HUDEP-2 (cell line): ENCODE results near the gene UFD1.

Source experiments
- DNase-seq, 76 experiments: peaks; one replicate each; lab custom pipeline; 2025; ENCODE audit not compliant: unreplicated experiment in 76 of 76; lab: John Stamatoyannopoulos, UW

UFD1 gene

DNA sequence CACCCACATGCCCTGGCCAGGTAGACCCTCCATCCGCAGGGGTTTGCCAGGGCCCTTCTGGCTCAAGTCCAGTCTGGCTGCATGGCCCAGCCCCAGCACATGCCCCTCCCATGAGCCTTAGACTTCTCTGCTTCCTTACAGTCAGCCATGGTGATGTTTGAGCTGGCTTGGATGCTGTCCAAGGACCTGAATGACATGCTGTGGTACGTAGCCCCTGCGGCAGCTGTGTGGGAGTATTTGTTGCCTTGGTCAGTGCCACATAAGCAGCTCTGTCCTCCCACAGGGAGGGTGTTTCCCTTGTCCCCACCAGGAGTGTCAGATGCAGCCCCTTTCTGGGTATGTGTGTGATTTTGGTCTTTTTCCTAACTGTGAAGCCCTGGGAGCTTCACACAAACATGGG is 18.3 kb upstream of the UFD1 start:
- DNase-seq = peak in 62 of 76 experiments; percentile 8 to 87 (median 49)

DNA sequence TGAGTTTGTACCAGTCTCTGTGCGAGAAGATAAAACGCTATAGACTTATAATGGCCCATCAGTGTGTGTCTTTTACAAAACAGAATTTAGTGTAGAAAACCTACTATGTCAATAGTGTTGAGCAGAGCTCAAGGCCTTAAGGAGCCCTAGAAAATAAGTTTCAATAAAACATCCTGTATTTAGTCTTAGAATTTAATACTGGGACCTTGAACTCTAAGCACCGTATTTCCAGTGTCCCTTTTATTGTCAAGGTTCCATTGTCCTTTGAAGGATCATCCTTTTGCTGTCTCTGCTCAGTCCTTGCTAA is 17.3 kb upstream of the UFD1 start:
- DNase-seq = no peak

DNA sequence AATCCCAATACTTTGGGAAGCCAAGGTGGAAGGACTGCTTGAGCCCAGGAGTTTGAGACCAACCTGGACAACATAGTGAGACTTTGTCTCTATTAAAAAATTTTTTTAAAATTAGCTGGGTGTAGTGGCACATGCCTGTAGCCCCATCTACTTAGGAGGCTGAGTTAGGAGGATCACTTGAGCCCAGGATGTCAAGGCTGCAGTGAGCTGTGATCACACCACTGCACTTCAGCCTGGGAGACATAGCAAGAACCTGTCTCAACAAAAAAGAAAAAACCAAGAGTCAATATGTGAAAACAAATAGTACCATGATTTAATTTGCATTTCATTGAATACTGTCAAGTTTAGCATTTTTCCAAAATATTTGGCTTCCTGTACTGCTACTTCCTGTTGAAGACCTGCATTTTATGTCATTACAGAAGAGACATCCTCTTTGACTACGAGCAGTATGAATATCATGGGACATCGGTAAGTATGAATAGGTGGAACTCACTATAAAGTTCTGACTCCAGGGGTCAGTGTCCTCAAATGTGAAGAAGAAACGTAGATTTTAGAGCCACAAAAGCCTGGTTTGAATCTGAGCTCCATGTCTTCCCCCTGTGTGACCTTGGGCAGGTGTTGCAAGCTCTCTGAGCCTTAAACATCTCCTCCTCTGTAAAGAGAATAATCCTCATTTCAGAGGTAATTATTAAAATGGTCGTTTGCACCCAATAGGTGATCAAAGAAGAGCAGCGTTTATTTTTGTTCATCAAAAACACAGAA is 16.8 kb upstream of the UFD1 start:
- no peak for DNase-seq

DNA sequence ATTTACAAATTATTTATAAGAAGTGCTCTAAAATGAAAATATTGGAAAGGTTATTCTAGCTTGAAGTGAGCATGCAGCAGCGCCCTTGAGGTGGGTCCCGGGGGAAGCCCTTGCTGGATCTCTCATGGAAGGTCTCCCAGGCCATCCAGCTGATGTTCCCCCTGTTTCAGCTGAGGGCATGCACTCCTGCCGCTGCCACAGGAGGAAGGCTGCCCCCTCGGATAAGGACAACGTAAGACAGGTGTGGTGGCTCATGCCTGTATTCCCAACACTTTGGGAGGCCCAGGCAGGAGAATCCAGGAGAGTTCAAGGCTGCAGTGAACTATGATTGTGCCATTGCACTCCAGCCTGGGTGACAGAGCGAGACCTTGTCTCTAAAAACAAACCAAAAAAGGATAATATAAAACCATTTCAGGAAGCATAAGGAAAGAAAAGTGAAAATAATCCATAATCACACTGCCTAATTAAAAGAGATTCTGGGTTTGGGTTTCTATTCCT is 15.7 kb upstream of the UFD1 start:
- DNase-seq = no peak

DNA sequence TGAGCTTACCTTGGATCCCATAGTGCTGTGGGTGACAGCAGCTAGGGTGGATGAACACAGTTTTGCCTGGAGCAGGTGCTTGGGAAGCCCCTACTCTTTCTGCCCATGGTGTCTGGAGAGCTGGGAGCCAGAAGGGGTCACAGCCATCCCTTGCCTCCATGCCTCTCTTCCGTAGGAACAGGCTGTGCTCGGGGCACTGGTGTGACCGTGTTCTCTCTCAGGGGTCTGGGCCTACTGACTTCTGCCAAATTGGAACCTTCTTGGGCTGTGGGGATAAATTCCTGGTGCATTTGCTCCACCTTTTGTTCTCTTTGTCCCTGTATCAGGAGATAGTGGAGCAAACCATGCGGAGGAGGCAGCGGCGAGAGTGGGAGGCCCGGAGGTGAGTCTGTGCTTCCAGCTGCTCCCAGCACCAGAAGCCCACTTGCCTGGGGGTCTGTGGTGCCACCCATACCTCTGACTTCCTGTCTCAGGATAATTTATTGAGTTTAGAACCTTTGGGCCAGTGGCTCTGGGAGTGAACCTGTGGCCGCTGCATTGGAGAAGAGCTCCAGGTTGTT is 15.1 kb upstream of the UFD1 start:
- no peak for DNase-seq

DNA sequence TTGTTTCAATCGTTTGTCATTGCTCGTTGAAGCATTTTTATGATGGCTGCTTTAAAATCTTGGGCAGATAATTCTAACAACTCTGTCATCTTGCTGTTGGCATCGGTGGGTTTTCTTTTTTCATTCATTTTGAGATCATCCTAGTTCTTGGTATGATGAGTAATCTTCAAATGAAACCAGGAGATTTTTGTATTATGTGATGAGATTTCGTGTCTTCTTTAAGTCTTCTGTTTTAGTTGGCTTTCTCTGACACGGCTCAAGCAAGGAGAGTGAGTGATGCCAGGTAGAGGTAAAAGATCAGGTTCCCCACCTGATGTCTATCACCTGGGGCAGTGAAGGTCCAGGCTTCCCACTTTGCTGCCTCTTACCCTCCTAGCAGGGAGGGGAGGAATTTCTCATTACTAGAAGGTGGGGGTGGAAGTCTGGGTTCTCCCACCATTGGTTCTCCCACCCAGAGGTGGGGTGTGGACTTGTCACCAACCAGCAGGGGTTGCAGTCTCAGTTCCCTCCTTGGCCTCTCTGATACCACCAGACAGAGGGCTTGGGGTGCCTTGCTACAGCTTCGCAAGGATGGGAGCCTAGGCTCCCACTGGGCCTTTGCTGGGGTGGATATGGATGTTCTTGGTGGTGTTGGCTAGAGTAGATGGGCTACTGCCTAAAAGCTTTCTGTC is 13.6 kb upstream of the UFD1 start:
- no peak for DNase-seq

DNA sequence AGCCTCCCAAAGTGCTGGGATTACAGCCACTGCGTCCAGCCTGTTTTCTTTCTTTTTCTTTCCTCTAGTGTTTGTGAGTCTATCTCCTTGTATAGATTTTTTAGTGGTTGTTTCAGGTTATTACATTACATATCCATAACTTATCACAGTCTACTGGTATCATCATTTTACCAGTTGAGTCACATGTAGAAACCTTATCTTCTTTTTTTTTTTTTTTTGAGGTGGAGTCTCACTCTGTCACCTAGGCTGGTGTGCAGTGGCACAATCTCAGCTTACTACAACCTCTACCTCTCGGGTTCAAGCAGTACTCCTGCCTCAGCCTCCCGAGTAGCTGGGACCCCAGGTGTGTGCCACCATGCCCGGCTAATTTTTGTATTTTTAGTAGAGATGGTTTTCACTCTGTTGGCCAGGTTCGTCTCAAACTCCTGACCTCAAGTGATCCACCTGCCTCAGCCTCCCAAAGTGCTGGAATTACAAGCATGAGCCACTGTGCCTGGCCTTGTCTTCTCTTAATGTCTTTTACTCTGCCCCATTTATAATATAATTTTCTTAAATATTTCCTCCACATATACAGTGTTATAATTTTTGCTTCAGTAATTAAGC is 11.7 kb upstream of the UFD1 start:
- no peak for DNase-seq

DNA sequence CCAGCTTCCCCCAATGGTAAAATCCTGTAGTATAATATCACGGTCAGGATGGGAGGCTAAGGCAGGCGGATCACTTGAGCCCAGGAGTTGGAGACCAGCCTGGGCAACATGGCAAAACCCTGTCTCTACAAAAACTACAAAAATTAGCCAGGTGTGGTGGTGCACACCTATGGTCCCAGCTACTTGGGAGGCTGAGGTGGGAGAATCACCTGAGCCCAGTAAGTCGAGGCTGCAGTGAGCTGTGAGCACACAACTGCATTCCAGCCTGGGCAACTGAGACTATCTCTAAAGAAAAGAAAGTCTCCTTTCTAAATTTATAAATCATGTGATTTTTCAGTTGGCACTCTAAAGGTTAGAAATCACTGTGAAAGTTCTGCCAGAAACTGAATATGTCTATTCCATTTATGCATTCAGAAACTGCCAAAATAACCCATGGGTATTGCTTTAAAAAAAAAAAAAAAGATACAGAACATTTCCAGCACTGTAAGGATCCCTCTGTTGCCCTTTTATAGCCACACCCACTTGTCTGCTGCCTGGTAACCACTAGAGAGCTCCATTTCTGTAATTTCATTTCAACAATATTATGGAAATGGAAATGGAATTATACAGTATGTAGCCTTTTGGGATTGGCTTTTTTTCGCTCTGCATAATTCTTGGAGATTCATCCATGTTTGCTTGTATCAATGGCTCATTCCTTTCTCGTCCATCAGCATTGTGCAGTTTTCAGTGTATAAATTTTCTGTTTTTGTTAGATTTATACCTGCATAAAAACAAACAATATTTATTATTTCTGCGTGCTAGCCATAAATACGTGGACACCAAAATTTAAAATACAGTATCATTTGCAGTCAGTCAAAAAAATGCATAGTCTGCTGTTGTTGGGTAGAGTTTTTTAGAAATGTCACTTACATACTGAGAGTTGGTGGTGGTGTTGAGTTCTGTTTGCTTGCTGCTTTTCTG is 10.2 kb upstream of the UFD1 start:
- DNase-seq = peak in 3 of 76 experiments; percentile 4 to 12 (median 10)

DNA sequence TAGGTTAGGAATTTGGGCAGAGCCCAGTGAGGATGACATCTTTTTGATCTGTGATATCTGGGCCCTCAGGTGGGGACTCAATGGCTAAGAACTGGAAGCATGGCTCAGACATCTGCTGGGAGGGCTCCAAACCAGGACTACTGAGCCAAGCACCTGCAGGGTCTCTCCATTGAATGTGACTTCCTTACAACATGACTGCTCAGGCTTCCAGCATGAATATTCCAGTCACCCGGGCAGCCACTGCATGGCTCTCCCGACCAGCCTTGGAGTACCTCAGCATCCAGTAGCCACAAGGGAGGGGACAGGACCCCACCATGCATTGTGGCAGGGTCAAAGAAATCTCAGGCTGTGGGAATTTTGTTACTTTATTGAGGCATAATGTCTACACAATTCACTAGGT is 9.3 kb upstream of the UFD1 start:
- no peak for DNase-seq

DNA sequence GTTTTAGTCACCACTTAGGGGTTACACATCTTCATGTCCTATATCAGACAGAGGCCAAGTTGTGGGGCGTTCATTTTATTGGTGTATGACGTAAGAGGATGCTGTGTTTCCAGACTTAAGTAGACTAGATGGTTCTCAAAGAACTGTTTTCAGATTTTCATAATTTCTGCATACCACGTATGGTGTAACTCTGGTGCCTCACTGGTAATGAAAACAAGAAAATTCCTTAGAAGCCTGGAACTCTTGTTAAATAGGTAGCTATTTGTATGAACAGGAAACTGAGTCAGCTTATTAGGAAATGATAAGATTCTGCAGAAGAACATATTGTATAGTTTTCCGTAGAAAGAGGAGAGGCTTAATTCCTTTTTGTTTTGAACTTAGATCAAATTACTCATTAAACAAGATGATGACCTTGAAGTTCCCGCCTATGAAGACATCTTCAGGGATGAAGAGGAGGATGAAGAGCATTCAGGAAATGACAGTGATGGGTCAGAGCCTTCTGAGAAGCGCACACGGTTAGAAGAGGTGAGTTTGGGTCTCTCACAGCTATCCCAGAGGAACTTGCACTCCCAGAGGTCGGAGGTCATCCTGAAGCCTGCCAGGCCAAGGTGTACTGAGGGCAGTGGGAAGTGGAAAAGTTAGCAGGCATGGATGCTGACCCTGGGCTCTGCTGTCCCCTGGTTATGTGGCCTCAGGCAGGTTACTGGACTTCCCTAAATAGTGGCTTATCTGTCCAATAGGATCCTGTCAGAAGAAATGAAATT is 4.7 kb upstream of the UFD1 start:
- no peak for DNase-seq

DNA sequence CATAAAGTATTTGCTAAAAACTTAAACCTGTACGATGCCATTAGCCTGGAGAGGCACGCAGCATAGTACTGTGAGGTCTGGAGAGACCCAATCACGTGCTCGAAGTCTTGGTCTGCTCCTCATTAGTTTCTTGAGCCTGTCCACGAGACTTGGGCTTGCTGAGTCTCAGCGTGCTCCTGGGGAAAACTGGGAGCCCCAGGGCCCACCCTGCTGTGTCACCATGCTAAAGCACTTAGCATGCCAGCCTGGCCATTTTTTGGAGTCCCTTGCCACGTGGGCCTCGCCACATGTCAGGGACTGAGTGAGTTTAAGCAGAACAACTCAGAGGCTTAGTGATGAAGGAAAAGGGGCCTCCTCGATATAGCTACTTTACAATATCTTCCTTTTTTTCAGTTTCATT is 3.3 kb upstream of the UFD1 start:
- no peak for DNase-seq

DNA sequence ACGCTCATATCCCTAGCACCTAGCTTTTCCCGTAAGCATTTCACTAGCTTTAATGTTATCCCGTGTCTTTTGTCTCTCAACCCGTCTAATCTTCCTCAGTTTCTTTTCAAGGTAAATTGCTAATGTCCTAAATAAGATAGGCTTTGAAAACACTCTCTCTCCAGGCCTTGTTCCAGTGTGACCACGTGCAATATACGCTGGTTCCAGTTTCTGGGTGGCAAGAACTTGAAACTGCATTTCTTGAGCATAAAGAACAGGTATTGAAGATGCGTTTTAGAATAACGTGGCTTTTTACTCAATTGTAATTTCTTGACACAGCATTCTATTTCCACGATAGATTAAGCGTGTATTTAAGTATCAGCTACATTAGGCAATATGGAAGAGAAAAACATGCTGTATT is 1.8 kb upstream of the UFD1 start:
- no peak for DNase-seq

DNA sequence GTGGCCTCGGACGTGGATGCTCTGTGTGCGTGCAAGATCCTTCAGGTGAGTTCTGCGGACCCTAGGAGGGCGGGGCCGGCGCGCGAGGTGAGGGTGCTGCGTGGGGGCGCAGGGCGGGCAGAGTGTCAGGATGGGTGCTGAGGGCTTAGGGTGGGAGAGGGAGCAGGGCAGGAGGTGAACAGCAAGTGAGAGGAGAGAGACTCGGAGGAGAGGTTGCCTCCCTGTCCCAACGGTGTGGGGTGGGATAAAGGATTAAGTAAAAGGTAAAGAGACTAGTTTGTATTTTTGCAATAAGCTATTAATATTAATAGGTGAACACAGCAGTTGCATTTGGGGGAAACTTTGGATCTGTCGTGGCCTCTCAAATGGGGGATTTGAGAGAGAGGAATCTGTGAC is 1.2 kb upstream of the UFD1 start:
- no peak for DNase-seq

DNA sequence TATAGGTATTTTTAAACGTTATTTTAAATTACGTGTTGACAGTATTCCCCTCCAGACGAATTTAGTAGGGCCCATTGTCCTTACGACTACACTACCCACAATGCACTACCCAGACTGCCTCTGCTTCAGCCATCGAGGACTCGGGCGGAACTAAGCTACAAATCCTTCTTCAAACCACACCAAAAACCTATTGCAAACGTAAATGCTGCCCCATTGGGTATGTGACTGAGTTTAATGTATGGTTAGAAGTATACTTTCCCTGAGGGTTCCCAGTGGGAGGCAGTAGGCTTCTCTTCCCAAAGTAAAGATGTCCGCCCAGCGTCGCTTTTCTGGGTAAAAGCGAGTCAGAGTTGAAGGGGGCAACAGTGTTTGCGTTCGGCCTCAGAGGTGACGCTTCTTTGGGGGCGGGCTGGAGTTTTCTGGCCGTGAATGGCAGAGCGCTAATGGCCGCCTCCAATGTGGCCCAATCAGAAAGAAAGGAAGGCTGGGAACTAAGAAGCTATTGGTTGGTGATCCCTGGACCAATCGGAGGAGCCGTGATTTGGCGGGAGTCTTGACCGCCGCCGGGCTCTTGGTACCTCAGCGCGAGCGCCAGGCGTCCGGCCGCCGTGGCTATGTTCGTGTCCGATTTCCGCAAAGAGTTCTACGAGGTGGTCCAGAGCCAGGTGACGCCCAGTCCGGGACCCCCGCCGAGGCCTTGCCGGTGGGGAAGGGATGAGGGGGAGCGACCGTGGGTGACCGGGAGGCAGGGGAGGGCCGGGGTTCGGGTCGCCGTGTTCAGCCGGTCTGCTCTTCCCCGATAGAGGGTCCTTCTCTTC is 571 bp upstream of the UFD1 start, which contains the start of gene CDC45:
TSS of gene CDC45 (plus strand) at position 566 of the 818 bp plus-strand sequence. CDS start at position 615, 49 bp downstream.
- peak in 75 of 76 experiments; percentile 40 to 97 (median 91) for DNase-seq

DNA sequence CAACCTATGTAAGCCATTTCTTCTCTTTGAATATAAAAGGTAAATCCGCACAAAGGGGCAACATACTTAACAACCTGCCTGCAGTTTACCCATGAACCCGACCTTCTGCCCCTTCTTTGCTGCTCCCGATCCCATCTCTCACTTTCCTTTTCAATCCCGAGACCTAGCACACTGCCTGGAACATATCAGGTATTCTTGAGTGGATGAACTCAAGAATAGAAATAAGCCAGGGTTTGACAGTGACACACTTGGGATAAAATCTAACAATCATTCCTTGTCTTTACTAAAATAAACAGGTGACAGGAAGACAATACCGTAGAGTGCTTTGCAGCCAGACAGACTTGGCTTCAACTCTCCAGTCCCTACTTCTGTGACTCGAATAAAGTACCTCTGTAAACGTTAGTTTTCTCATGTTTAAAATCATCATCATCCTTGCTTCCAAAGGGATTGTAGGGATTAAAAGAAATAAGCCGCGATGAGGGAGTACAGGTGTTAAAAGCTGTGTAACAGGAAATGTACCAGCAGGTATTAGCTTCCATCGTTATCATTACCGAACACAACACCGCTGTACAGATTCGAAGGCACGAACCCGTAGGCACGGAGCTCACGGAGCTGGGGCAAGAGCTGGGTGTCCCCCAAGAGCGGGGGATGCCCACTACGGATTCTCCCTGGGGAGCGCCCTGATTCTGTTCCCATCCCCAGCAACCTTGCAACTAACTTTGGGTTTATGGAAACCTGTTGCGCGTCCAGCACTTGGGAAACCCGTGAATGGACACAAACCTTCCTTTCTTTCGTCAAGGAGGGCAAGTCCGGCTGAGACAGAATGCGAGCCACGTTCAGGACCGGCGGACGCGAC is 720 bp downstream of the UFD1 start:
- DNase-seq = peak in 1 of 76 experiments; percentile 29

DNA sequence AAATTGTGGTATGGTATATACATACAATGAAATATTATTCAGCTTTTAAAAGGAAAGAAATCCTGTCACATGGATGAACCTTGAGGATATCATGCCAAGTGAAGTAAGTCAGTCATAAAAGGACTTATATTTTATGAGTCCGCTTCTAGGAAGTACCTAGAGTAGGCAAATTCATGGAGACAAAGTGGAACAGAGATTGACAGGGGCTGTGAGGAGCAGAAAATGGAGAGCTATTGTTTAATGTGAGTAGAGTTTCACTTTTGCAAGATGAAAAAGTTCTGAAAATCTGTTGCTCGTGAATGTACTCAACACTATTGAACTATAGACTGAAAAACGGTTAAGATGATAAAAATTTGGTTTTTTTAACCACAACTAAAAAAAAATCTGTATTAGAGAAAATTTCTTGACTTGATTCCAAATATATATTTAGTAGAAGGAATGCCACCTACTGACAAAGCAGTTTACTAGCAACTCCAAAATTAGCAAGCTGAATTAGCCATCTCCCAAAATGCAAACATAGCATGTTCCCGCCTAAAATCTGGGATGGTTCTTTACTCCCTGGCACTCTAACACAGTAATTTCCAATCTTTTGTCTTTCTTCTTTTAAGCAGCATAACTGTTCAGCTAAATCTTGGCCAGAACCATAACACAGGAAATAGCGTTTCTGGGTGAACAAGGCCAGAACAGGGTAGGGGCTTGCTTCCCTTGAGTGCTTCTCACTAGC is 1.5 kb downstream of the UFD1 start:
- DNase-seq = peak in 1 of 76 experiments; percentile 12

DNA sequence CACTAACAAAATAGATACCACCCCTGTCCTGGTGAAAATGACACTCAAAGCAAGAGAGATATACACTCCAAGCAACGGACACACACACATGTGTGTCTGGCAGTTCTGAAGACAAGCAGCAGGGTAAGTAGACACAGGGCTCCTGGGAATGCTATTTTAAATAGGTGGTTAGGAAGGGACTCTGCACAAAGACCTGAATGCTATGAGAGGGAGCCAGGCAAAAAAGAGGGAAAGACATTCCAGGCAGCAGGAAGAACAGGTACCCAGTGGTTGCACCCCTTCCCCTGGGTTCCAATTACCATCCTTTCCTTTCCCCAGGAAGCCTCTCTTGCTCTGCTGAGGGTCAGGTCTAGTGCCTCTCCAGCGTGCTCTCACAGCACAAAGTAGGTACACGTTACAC is 3.0 kb downstream of the UFD1 start:
- DNase-seq = no peak
